ENCODE measurements around the gene TMEM255B.

The TMEM255B gene

GRCh38 chr13:113849546-113849945, 90.5 kb downstream of the TMEM255B start:
- DNase-seq (ENCODE audit: low read depth): no peak

GRCh38 chr13:113849981-113850721, 91.1 kb downstream of the TMEM255B start:
- no peak for DNase-seq (ENCODE audit: low read depth)

- no peak for DNase-seq (ENCODE audit: low read depth)
Measured at GRCh38 chr13:113850722-113851479, 91.9 kb downstream of the TMEM255B start.

GRCh38 chr13:113851480-113851803, 92.4 kb downstream of the TMEM255B start:
- DNase-seq (ENCODE audit: low read depth): no peak

GRCh38 chr13:113851826-113852535, 93.0 kb downstream of the TMEM255B start:
- DNase-seq (ENCODE audit: low read depth): no peak

- DNase-seq (ENCODE audit: low read depth): no peak
Measured at GRCh38 chr13:113852536-113853517, 93.8 kb downstream of the TMEM255B start.

- no peak for DNase-seq (ENCODE audit: low read depth)
Measured at GRCh38 chr13:113853518-113854237, 94.7 kb downstream of the TMEM255B start.

- DNase-seq (ENCODE audit: low read depth): no peak
Measured at GRCh38 chr13:113854238-113855011, 95.4 kb downstream of the TMEM255B start.

GRCh38 chr13:113855012-113855921, 96.2 kb downstream of the TMEM255B start:
- DNase-seq (ENCODE audit: low read depth): peak; percentile 32

- DNase-seq (ENCODE audit: low read depth): no peak
Measured at GRCh38 chr13:113855931-113856715, 97.1 kb downstream of the TMEM255B start.

- peak; percentile 59 for DNase-seq (ENCODE audit: low read depth)
Measured at GRCh38 chr13:113856716-113857065, 97.7 kb downstream of the TMEM255B start.

GRCh38 chr13:113857531-113858195, 98.6 kb downstream of the TMEM255B start:
- DNase-seq (ENCODE audit: low read depth): no peak

- no peak for DNase-seq (ENCODE audit: low read depth)
Measured at GRCh38 chr13:113859311-113860050, 100.5 kb downstream of the TMEM255B start.

GRCh38 chr13:113860051-113860664, 101.1 kb downstream of the TMEM255B start:
- no peak for DNase-seq (ENCODE audit: low read depth)

- no peak for DNase-seq (ENCODE audit: low read depth)
Measured at GRCh38 chr13:113860665-113861432, 101.8 kb downstream of the TMEM255B start.
